Measurements from ENCODE around the gene DCLRE1A.

DCLRE1A gene

DNA sequence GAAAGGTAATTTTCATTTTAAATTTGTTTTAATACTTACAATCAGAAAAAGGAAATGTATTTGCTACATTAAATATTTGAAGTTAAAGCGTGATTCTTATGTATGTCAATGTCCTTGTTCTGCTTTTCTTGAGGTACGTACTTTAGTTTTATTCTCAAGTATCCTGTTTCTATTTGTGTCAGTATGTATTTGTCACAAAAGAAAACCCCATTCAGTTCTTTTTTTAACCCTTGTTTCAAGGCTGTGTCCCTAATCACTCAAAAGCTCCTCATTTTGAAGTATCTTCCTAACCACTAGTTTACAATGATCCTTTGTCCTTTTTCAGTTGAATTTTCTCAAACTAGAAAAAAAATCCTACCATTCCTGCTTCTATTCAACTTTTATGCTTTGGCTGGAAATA is 25.8 kb upstream of the DCLRE1A start:
- H3K36me3 ChIP-seq, result peaks cover 25% of the 10 kb centered on the region
- H3K27ac ChIP-seq, result no peak overlapping the region
- no peaks in the 10 kb centered on the region for H3K4me1 ChIP-seq (ENCODE audit: control insufficient read depth in 1 of 2, insufficient read depth in 1 of 2, low read depth in 1 of 2, low read length in 1 of 2)
- TF ChIP-seq CTCF (IDR thresholded peaks at IDR 0.05), result no peak
- no peaks in the 10 kb centered on the region for H3K27me3 ChIP-seq
- H3K4me3 ChIP-seq (ENCODE audit: low read depth in 1 of 2, low read length in 1 of 2), result no peak overlapping the region
- no peaks in the 10 kb centered on the region for H3K9me3 ChIP-seq

GRCh38 chr10:113876461-113876860 is 22.6 kb upstream of the DCLRE1A start:
- no peak for TF ChIP-seq CTCF (IDR thresholded peaks at IDR 0.05)
- no peak overlapping the region for H3K4me3 ChIP-seq (ENCODE audit: low read depth in 1 of 2, low read length in 1 of 2)
- H3K4me1 ChIP-seq (ENCODE audit: control insufficient read depth in 1 of 2, insufficient read depth in 1 of 2, low read depth in 1 of 2, low read length in 1 of 2), result no peaks in the 10 kb centered on the region
- no peak overlapping the region for H3K27ac ChIP-seq
- peaks cover 12% of the 10 kb centered on the region for H3K36me3 ChIP-seq
- H3K27me3 ChIP-seq, result no peaks in the 10 kb centered on the region
- no peaks in the 10 kb centered on the region for H3K9me3 ChIP-seq

GRCh38 chr10:113875212-113875611 is 21.3 kb upstream of the DCLRE1A start:
- Histone ChIP-seq H3K27me3 (no peaks in the 10 kb centered on the region), H3K4me1 (ENCODE audit: control insufficient read depth in 1 of 2, insufficient read depth in 1 of 2, low read depth in 1 of 2, low read length in 1 of 2) (no peaks in the 10 kb centered on the region), H3K36me3 (peaks cover 11% of the 10 kb centered on the region), H3K27ac (no peak overlapping the region), H3K9me3 (no peaks in the 10 kb centered on the region), H3K4me3 (ENCODE audit: low read depth in 1 of 2, low read length in 1 of 2) (no peak overlapping the region)
- TF ChIP-seq CTCF (IDR thresholded peaks at IDR 0.05), result no peak

- H3K27ac ChIP-seq, result no peak overlapping the region
- TF ChIP-seq CTCF (IDR thresholded peaks at IDR 0.05), result no peak
Observed at GRCh38 chr10:113872139-113873030, 18.5 kb upstream of the DCLRE1A start.

DNA sequence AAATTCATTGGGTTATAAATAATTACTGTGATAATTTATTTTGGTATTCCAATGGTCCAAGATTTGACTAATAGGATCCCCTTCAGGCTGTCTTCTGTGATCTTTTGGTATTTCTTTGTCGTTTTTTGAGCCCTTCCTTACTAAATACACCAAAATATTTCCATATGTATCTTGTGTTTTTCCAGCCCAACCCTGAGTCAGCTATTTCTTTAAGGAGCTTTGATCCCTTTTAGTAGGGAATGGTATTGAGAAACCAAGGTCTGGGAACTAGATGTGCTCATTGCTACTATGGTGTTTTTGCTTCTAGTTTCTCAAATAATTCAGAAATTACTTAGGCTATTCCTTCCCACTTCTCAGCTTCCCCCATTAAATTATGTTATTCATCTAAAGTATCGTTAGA is 15.9 kb upstream of the DCLRE1A start:
- Histone ChIP-seq H3K4me3 (ENCODE audit: low read depth in 1 of 2, low read length in 1 of 2) (no peak overlapping the region), H3K27me3 (no peaks in the 10 kb centered on the region), H3K36me3 (no peaks in the 10 kb centered on the region), H3K27ac (no peak overlapping the region), H3K4me1 (ENCODE audit: control insufficient read depth in 1 of 2, insufficient read depth in 1 of 2, low read depth in 1 of 2, low read length in 1 of 2) (peaks cover 20 to 21% of the 10 kb centered on the region in 2 experiments), H3K9me3 (no peaks in the 10 kb centered on the region)
- no peak for TF ChIP-seq CTCF (IDR thresholded peaks at IDR 0.05)

More at GRCh38 chr10:113872139-113873030, 18.5 kb upstream of the DCLRE1A start:
- Histone ChIP-seq H3K4me1 (ENCODE audit: control insufficient read depth in 1 of 2, insufficient read depth in 1 of 2, low read depth in 1 of 2, low read length in 1 of 2) (no peaks in the 10 kb centered on the region), H3K27me3 (no peaks in the 10 kb centered on the region), H3K36me3 (peaks cover 7% of the 10 kb centered on the region), H3K4me3 (ENCODE audit: low read depth in 1 of 2, low read length in 1 of 2) (no peak overlapping the region), H3K9me3 (no peaks in the 10 kb centered on the region)

All from neutrophil (primary cell).